H1 (cell line): ENCODE measurements around the gene PLEK.

ENCODE experiments used
- CTCF ChIP-seq, 3 experiments: IDR thresholded peaks; 1 replicate in 2 of 3; 2 replicates in 1 of 3; pipeline versions ENCODE4 v1.5.1 to v1.6.1; 2011; ENCODE audit warnings: low read length in 3 of 3, mild to moderate bottlenecking in 3 of 3, inconsistent platforms in 2 of 3, low read depth in 1 of 3, moderate library complexity in 1 of 3; ENCODE audit not compliant: insufficient read depth in 1 of 3; ENCODE audit errors: control extremely low read depth in 1 of 3
- EZH2 ChIP-seq: fragments of 200-600 bp; sonication (generic); IDR thresholded peaks from 2 replicates; pipeline ENCODE4 v1.7.1; 2012; ENCODE audit warnings: low read depth, mild to moderate bottlenecking, moderate library complexity, low read length, inconsistent platforms; ENCODE audit not compliant: severe bottlenecking
- MAFK ChIP-seq: IDR thresholded peaks from 2 replicates; pipeline ENCODE4 v1.6.1; 2012; ENCODE audit warnings: low read depth, mild to moderate bottlenecking, improper control_type of control experiment, low read length
- SRF ChIP-seq: IDR thresholded peaks from 2 replicates; pipeline ENCODE4 v1.6.1; 2011; ENCODE audit warnings: mild to moderate bottlenecking, low read depth, low read length, moderate library complexity
- TBP ChIP-seq: IDR thresholded peaks from 2 replicates; pipeline ENCODE4 v1.6.1; 2011; ENCODE audit warnings: low read depth, low read length, improper control_type of control experiment
- USF2 ChIP-seq: IDR thresholded peaks from 2 replicates; pipeline ENCODE4 v1.6.1; 2011; ENCODE audit warnings: low read length, improper control_type of control experiment

DNA sequence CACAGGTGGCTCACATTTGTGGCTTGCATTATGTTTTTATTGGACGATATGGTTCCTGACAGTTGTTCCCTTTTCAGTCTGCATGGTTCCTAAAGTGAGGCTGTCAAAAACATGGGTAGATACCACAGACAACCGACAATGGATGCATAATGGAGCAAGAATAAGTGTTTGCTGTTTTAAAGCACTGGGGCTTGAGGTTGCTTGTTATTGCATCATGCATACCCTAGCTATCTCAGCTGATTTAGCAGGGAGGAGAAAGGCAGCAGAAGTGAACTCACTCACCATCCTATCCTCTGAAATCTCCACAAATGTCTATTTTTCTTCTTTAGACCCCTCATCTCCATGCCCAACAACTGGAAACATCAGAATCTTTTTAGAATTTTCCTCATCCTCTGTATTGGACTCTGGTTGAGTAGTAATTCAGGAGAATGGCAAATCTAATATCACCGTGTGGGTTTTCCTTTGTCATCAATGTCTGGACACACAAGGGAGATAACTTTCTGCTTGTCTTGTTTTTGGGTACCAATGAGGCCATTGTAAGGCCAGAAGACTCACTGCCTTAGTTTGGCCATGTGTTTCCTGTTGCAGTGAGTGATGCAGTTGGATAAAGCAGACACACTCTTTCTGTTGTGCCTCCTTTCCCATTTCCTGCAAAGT is 55.3 kb downstream of the PLEK start:
- no peak for TF ChIP-seq USF2
- no peak for TF ChIP-seq SRF
- TF ChIP-seq CTCF (IDR thresholded peaks at IDR 0.05; ENCODE audit: control extremely low read depth in 1 of 3, insufficient read depth in 1 of 3, low read depth in 1 of 3, low read length in 3 of 3), result no peak
- TF ChIP-seq EZH2, result no peak
- no peak for TF ChIP-seq MAFK
- no peak for TF ChIP-seq TBP
